Chondrocyte (in vitro differentiated cells): Measurements from ENCODE around the gene SETBP1. TPM values are rescaled to one million over a fixed set of nuclear protein-coding genes. Genes with fewer than 3 reads are reported as not detected.

Experiments used
- DNase-seq: peaks from one replicate; pipeline ENCODE4 v3.0.0; 2021; ENCODE audit warnings: mixed read lengths, low spot score
- H3K27ac Mint-ChIP-seq: one replicate; pipeline ENCODE4 v1.8.0; 2021; ENCODE audit warnings: mild to moderate bottlenecking, moderate library complexity, mixed read lengths; ENCODE audit not compliant: unreplicated experiment
- H3K27me3 Mint-ChIP-seq: 2 replicates; pipeline ENCODE4 v1.8.0; 2021; ENCODE audit warnings: low read depth, mixed read lengths
- H3K36me3 Mint-ChIP-seq: 2 replicates; pipeline ENCODE4 v1.8.0; 2021; ENCODE audit warnings: low read depth, mixed read lengths
- H3K4me1 Mint-ChIP-seq: 2 replicates; pipeline ENCODE4 v1.8.0; 2021; ENCODE audit warnings: low read depth, mild to moderate bottlenecking, mixed read lengths
- H3K4me3 Mint-ChIP-seq: one replicate; pipeline ENCODE4 v1.8.0; 2021; ENCODE audit warnings: mild to moderate bottlenecking, moderate library complexity, mixed read lengths; ENCODE audit not compliant: unreplicated experiment
- H3K9me3 Mint-ChIP-seq: 2 replicates; pipeline ENCODE4 v1.8.0; 2021; ENCODE audit warnings: low read depth, mixed read lengths
- CTCF ChIP-seq: fragments of 200-600 bp; sonication (generic); IDR thresholded peaks from 2 replicates; pipeline ENCODE4 v1.5.0; 2021; ENCODE audit warnings: antibody characterized with exemption, mild to moderate bottlenecking, moderate library complexity
- total RNA-seq: library from RNA; stranded (reverse); gene quantifications from 3 replicates; pipeline ENCODE4 v1.2.1, GENCODE V29; 2021

Gene SETBP1
- total RNA-seq, 1 donor from 2014 or later: 29.3 TPM

DNA sequence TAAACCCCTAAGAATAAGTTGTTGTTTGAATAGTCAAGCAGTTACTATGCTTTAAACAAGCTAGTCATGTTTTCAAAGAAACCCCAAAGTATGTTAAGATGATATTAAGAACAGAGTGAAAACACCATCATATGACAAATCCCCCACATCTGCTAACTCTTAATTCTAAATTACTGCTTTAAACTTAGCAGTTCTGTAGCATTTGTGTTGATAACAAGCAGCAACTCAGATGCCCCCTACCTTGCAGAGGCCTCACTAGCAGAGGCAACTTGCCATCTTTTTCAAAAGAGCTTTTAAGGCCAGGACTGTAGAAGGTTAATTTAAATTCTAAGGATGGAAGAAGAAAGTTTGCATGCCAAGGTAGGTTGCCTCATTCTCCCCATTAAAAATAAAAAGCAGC lies 376.2 kb downstream of the SETBP1 start:
- H3K9me3 Mint-ChIP-seq: no peaks in the 10 kb centered on the region
- no peak overlapping the region for H3K27ac Mint-ChIP-seq
- H3K4me3 Mint-ChIP-seq: no peak overlapping the region
- no peak for DNase-seq
- TF ChIP-seq CTCF: no peak
- no peaks in the 10 kb centered on the region for H3K27me3 Mint-ChIP-seq
- H3K36me3 Mint-ChIP-seq: no peaks in the 10 kb centered on the region
- peaks cover 13% of the 10 kb centered on the region for H3K4me1 Mint-ChIP-seq

GRCh38 chr18:45057955-45058600 lies 377.4 kb downstream of the SETBP1 start:
- no peak for DNase-seq
- H3K4me3 Mint-ChIP-seq: no peak overlapping the region
- H3K27ac Mint-ChIP-seq: no peak overlapping the region
- H3K36me3 Mint-ChIP-seq: peaks cover 7% of the 10 kb centered on the region
- peaks cover 10% of the 10 kb centered on the region for H3K4me1 Mint-ChIP-seq
- H3K27me3 Mint-ChIP-seq: no peaks in the 10 kb centered on the region
- H3K9me3 Mint-ChIP-seq: no peaks in the 10 kb centered on the region
- TF ChIP-seq CTCF: no peak

- DNase-seq: no peak
- Mint-ChIP-seq H3K4me1 (peaks cover 10% of the 10 kb centered on the region), H3K4me3 (no peak overlapping the region), H3K9me3 (no peaks in the 10 kb centered on the region), H3K27ac (no peak overlapping the region), H3K36me3 (peaks cover 17% of the 10 kb centered on the region), H3K27me3 (no peaks in the 10 kb centered on the region)
- TF ChIP-seq CTCF: no peak
These were observed 379.0 kb downstream of the SETBP1 start for GRCh38 chr18:45059695-45060094.

DNA sequence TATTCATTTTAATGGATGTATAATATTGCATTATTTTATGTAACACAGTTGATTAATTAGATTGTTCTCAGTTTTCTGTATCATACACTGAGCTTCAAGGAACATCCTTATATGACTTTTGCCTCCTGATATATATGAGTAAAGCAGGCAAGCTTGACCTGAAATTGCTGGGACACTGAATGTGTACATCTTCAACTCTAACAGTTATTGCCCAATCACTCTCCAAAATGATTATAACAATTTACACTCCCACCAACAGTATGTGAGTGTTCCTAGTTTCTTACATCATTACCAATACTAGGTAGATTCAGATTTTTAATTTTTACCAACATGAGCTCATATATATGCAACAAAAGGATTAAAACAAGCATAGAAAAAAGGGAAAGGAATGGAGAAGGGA lies 379.4 kb downstream of the SETBP1 start:
- H3K9me3 Mint-ChIP-seq: no peaks in the 10 kb centered on the region
- H3K4me3 Mint-ChIP-seq: no peak overlapping the region
- H3K27ac Mint-ChIP-seq: no peak overlapping the region
- no peak for DNase-seq
- no peak for TF ChIP-seq CTCF
- peaks cover 17% of the 10 kb centered on the region for H3K36me3 Mint-ChIP-seq
- H3K4me1 Mint-ChIP-seq: peaks cover 10% of the 10 kb centered on the region
- H3K27me3 Mint-ChIP-seq: no peaks in the 10 kb centered on the region

DNA sequence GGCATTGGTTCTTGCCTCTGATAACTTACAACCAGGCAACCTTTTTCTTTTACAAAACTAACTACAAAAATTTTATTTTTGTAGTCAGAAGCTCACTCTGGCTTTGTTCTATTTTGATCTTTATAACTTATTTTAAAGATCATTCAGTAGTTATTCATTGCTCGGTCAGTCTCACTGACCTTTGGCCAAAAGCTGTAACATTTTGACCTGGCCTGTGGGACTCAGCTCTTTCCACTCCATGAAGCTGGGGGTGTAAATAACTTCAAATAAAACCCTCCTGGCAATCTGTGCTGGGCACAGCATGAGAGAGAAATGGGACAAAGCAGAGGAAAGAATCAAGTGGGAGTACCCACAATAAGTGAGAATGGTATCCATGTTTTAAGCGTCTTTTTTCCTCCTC lies 380.7 kb downstream of the SETBP1 start:
- TF ChIP-seq CTCF: no peak
- no peak for DNase-seq
- Mint-ChIP-seq H3K9me3 (no peaks in the 10 kb centered on the region), H3K4me1 (peaks cover 10% of the 10 kb centered on the region), H3K36me3 (peaks cover 18% of the 10 kb centered on the region), H3K4me3 (no peak overlapping the region), H3K27me3 (no peaks in the 10 kb centered on the region), H3K27ac (no peak overlapping the region)
